Measurements from ENCODE around the gene RGS4. TPM values are rescaled to one million over a fixed set of nuclear protein-coding genes. Genes with fewer than 3 reads are reported as not detected.

RGS4 gene
- total RNA-seq, 1 donor from 2014 or later: 13.2 TPM

DNA sequence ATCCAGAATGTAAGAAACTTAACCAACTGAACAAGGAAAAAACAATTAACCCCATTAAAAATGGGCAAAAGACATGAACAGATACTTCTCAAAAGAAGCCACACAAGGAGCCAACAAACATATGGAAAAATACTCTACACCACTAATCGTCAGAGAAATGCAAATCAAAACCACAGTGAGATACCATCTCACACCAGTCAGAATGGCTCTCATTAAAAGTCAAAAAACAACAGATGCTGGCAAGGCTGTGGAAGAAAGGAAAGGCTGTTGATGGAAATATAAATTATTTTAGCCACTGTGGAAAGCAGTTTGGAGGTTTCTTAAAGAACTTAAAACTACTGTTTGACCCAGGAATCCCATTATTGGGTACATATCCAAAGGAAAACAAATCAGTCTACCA, 51.2 kb downstream of the RGS4 start:
- no peak for TF ChIP-seq CTCF (IDR thresholded peaks at IDR 0.05)
- Mint-ChIP-seq H3K27ac (ENCODE audit: unreplicated experiment) (no peak overlapping the region), H3K36me3 (ENCODE audit: low read depth) (peaks cover 4% of the 10 kb centered on the region), H3K9me3 (ENCODE audit: low read depth) (no peaks in the 10 kb centered on the region), H3K4me3 (ENCODE audit: unreplicated experiment) (no peak overlapping the region), H3K4me1 (ENCODE audit: low read depth) (no peaks in the 10 kb centered on the region), H3K27me3 (ENCODE audit: low read depth) (no peaks in the 10 kb centered on the region)
- no peak for DNase-seq (ENCODE audit: low spot score)

GRCh38 chr1:163124812-163125211, 55.7 kb downstream of the RGS4 start:
- no peaks in the 10 kb centered on the region for H3K27me3 Mint-ChIP-seq (ENCODE audit: low read depth)
- DNase-seq (ENCODE audit: low spot score): no peak

More at GRCh38 chr1:163124812-163125211, 55.7 kb downstream of the RGS4 start:
- peaks cover 4% of the 10 kb centered on the region for H3K36me3 Mint-ChIP-seq (ENCODE audit: low read depth)
- peaks cover 9% of the 10 kb centered on the region for H3K4me1 Mint-ChIP-seq (ENCODE audit: low read depth)
- TF ChIP-seq CTCF (IDR thresholded peaks at IDR 0.05): no peak
- H3K27ac Mint-ChIP-seq (ENCODE audit: unreplicated experiment): no peak overlapping the region
- no peak overlapping the region for H3K4me3 Mint-ChIP-seq (ENCODE audit: unreplicated experiment)
- H3K9me3 Mint-ChIP-seq (ENCODE audit: low read depth): no peaks in the 10 kb centered on the region

Other genes starting within 250 kb of the RGS4 start
- 1.5 to 5.3 TPM (median 1.9 TPM) in 3 replicates for gene CCDC190, start 208.2 kb upstream of the RGS4 start, total RNA-seq
- 103 to 448 TPM (median 423 TPM) in 3 replicates for gene RGS5, start 133.6 kb downstream of the RGS4 start, total RNA-seq

Data from chondrocyte (in vitro differentiated cells).